OCI-LY1 (cell line): Measurements from ENCODE around the gene HCRTR2.
"Not testable (repeated sequence)": the region's sequence is repeated elsewhere in the genome, so short reads cannot be mapped to it uniquely, and the experiment has no call there.

ENCODE experiments used
- H2AFZ ChIP-seq: fragments of 200-600 bp; sonication (generic), shearing (Covaris generic); 2 replicates; pipeline ENCODE4 v1.6.0; 2014; ENCODE audit warnings: antibody characterized with exemption, mild to moderate bottlenecking, low read length
- H3F3A ChIP-seq: fragments of 200-600 bp; sonication (generic), shearing (Covaris generic); 2 replicates; pipeline ENCODE4 v1.6.0; 2014; ENCODE audit warnings: mild to moderate bottlenecking, antibody characterized with exemption, low read length, moderate library complexity; ENCODE audit not compliant: insufficient read depth
- H3K27ac ChIP-seq: fragments of 200-600 bp; sonication (generic); 2 replicates; pipeline ENCODE4 v1.5.1; 2014; ENCODE audit warnings: low read length, mixed run types, mild to moderate bottlenecking, low read depth; ENCODE audit not compliant: poor library complexity, severe bottlenecking
- H3K27me3 ChIP-seq: fragments of 200-600 bp; sonication (generic); 2 replicates; pipeline ENCODE4 v1.6.0; 2014; ENCODE audit warnings: antibody characterized with exemption, mild to moderate bottlenecking, low read length, moderate library complexity; ENCODE audit not compliant: insufficient read depth
- H3K36me3 ChIP-seq: fragments of 200-600 bp; sonication (generic); 2 replicates; pipeline ENCODE4 v1.6.1; 2014; ENCODE audit warnings: mild to moderate bottlenecking, antibody characterized with exemption, low read length, moderate library complexity, mixed read lengths; ENCODE audit not compliant: insufficient read depth
- H3K4me1 ChIP-seq: fragments of 200-600 bp; sonication (generic); 2 replicates; pipeline ENCODE4 v1.5.1; 2014; ENCODE audit warnings: mild to moderate bottlenecking, low read length, moderate library complexity; ENCODE audit not compliant: insufficient read depth, severe bottlenecking
- H3K4me2 ChIP-seq: fragments of 200-600 bp; sonication (generic), shearing (Covaris generic); 2 replicates; pipeline ENCODE4 v1.6.1; 2014; ENCODE audit warnings: low read length
- H3K4me3 ChIP-seq: fragments of 200-600 bp; sonication (generic); 2 replicates; pipeline ENCODE4 v1.5.1; 2014; ENCODE audit warnings: low read length, low read depth, mild to moderate bottlenecking, mixed read lengths; ENCODE audit not compliant: poor library complexity, severe bottlenecking
- H3K79me2 ChIP-seq: fragments of 200-600 bp; shearing (Covaris generic); 2 replicates; pipeline ENCODE4 v1.6.1; 2016; ENCODE audit warnings: mixed run types, low read length, mixed read lengths; ENCODE audit not compliant: insufficient read depth
- H3K9ac ChIP-seq: fragments of 200-600 bp; sonication (generic), shearing (Covaris generic); 2 replicates; pipeline ENCODE4 v1.6.1; 2014; ENCODE audit warnings: mild to moderate bottlenecking, low read length, mixed read lengths
- H3K9me2 ChIP-seq: fragments of 200-600 bp; sonication (generic), shearing (Covaris generic); 2 replicates; pipeline ENCODE4 v1.6.1; 2014; ENCODE audit warnings: low read depth, mild to moderate bottlenecking, low read length, mixed read lengths
- H3K9me3 ChIP-seq: fragments of 200-600 bp; shearing (Covaris generic); 2 replicates; pipeline ENCODE4 v1.6.1; 2014; ENCODE audit warnings: low read length, mixed read lengths
- H4K20me1 ChIP-seq: fragments of 200-600 bp; sonication (generic), shearing (Covaris generic); 2 replicates; pipeline ENCODE4 v1.6.0; 2016; ENCODE audit warnings: mild to moderate bottlenecking, low read length; ENCODE audit not compliant: insufficient read depth
- EZH2 ChIP-seq: fragments of 200-600 bp; sonication (generic), shearing (Covaris generic); IDR thresholded peaks from 2 replicates; pipeline ENCODE4 v1.8.0; 2017; ENCODE audit warnings: borderline replicate concordance, mixed run types, mild to moderate bottlenecking, antibody characterized with exemption, low read length, moderate library complexity, mixed read lengths
- TF ChIP-seq, protein P1 (sequence below): fragments of 200-600 bp; sonication (generic), shearing (Covaris generic); IDR thresholded peaks from 2 replicates; pipeline ENCODE4 v1.5.1; 2017; ENCODE audit warnings: mild to moderate bottlenecking, antibody characterized with exemption, low read length, moderate library complexity, mixed read lengths

HCRTR2 gene

DNA sequence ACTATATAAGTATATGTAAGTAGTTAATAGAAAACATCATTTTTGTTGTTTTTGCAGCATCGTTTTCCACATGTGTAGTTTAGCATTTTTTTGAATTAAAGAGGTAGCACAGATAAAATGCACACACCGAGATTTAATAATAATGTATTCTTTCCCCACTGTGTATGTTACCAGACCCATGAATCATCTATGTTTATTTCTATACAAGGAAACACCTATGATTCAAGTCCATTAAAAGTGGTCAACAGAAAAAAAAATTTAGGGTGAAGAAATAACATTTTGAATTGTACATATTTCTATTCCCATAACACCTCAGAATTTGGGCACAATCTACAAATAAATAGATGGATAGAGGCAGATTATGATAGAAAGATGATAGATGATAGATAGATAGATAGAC is 31.7 kb upstream of the HCRTR2 start:
- H3K27me3 ChIP-seq, result no peaks in the 10 kb centered on the region
- no peak overlapping the region for H3K27ac ChIP-seq
- no peaks in the 10 kb centered on the region for H3K79me2 ChIP-seq
- H2AFZ ChIP-seq, result no peak overlapping the region
- H3K4me1 ChIP-seq, result no peaks in the 10 kb centered on the region
- no peaks in the 10 kb centered on the region for H3K9me2 ChIP-seq
- H3K9me3 ChIP-seq, result no peaks in the 10 kb centered on the region
- H3K36me3 ChIP-seq, result no peaks in the 10 kb centered on the region
- H3K9ac ChIP-seq, result no peak overlapping the region
- no peak overlapping the region for H3K4me2 ChIP-seq
- TF ChIP-seq, protein P1, sequence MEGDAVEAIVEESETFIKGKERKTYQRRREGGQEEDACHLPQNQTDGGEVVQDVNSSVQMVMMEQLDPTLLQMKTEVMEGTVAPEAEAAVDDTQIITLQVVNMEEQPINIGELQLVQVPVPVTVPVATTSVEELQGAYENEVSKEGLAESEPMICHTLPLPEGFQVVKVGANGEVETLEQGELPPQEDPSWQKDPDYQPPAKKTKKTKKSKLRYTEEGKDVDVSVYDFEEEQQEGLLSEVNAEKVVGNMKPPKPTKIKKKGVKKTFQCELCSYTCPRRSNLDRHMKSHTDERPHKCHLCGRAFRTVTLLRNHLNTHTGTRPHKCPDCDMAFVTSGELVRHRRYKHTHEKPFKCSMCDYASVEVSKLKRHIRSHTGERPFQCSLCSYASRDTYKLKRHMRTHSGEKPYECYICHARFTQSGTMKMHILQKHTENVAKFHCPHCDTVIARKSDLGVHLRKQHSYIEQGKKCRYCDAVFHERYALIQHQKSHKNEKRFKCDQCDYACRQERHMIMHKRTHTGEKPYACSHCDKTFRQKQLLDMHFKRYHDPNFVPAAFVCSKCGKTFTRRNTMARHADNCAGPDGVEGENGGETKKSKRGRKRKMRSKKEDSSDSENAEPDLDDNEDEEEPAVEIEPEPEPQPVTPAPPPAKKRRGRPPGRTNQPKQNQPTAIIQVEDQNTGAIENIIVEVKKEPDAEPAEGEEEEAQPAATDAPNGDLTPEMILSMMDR, result no peak
- no peak for TF ChIP-seq EZH2
- no peak overlapping the region for H3K4me3 ChIP-seq
- no peaks in the 10 kb centered on the region for H3F3A ChIP-seq
- no peaks in the 10 kb centered on the region for H4K20me1 ChIP-seq

- Histone ChIP-seq H3K27me3 (no peaks in the 10 kb centered on the region), H3F3A (no peaks in the 10 kb centered on the region), H3K27ac (no peak overlapping the region), H3K9me3 (no peaks in the 10 kb centered on the region), H3K4me3 (no peak overlapping the region), H3K9ac (no peak overlapping the region), H3K4me1 (no peaks in the 10 kb centered on the region), H3K4me2 (no peak overlapping the region), H4K20me1 (no peaks in the 10 kb centered on the region), H3K9me2 (no peaks in the 10 kb centered on the region), H3K36me3 (no peaks in the 10 kb centered on the region), H3K79me2 (no peaks in the 10 kb centered on the region), H2AFZ (no peak overlapping the region)
- no peak for TF ChIP-seq EZH2
- TF ChIP-seq, protein P1, result no peak
These were observed 21.0 kb upstream of the HCRTR2 start for GRCh38 chr6:55153284-55153683.

DNA sequence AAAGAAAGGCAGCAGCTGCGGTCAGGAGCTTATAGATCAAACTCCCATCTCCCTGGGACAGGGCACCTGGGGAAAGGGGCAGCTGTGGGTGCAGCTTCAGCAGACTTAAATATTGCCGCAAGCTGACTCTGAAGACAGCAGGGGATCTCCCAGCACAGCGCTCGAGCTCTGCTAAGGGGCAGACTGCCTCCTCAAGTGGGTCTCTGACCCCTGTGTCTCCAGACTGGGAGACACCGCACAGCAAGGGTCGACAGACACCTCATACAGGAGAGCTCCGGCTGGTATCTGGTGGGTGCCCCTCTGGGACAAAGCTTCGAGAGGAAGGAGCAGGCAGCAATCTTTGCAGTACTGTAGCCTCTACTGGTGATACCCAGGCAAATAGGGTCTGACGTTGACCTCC is 15.5 kb upstream of the HCRTR2 start:
- H3K4me3 ChIP-seq, H4K20me1 ChIP-seq, H3K4me2 ChIP-seq, H3K9me3 ChIP-seq, H3K27ac ChIP-seq, H3K9me2 ChIP-seq, H3F3A ChIP-seq, H3K27me3 ChIP-seq, H3K79me2 ChIP-seq, H3K4me1 ChIP-seq, H3K9ac ChIP-seq, H2AFZ ChIP-seq, H3K36me3 ChIP-seq: not testable (repeated sequence)

DNA sequence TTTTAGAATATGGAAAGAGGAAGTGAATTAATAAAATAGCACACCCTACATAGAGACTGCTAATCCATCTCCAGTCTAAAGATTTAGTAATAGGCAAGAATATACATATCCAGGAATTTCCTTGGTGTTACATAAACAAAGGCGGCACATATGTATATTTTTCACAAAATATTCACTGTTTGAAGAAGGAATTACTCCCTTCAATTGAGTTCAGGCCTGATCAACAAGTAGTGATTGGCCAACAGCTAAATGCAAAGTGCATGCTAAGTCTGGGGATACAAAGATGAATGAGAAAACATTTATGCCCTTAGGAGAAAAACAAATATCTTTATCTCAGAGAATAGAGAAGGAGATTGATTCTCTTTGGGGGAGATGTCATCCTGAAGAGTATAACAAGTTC is 6.5 kb upstream of the HCRTR2 start:
- H3K79me2 ChIP-seq, result no peaks in the 10 kb centered on the region
- H4K20me1 ChIP-seq, result no peaks in the 10 kb centered on the region
- H3K4me1 ChIP-seq, result no peaks in the 10 kb centered on the region
- H3K27me3 ChIP-seq, result no peaks in the 10 kb centered on the region
- H3K4me2 ChIP-seq, result no peak overlapping the region
- H3K36me3 ChIP-seq, result no peaks in the 10 kb centered on the region
- no peak overlapping the region for H3K4me3 ChIP-seq
- no peaks in the 10 kb centered on the region for H3K9me3 ChIP-seq
- H3K9ac ChIP-seq, result no peak overlapping the region
- H2AFZ ChIP-seq, result no peak overlapping the region
- no peaks in the 10 kb centered on the region for H3F3A ChIP-seq
- H3K9me2 ChIP-seq, result no peaks in the 10 kb centered on the region
- H3K27ac ChIP-seq, result no peak overlapping the region
- TF ChIP-seq, protein P1, result no peak
